Lower lobe of right lung (tissue), 2 donors: ENCODE results near the gene CRAT. TPM values are rescaled to one million over a fixed set of nuclear protein-coding genes. Genes with fewer than 3 reads are reported as not detected.

ENCODE experiments used
- ATAC-seq, 2 donors: fragments of 200-7000 bp; cut with Tn5 transposase; one replicate each; pipeline ENCODE4 v1.9.1; 2020 to 2022; ENCODE audit warnings: mild to moderate bottlenecking in 2 of 2, moderate library complexity in 2 of 2
- DNase-seq: peaks from one replicate; pipeline ENCODE4 v3.0.0-alpha.2; 2020
- H3K27ac ChIP-seq: fragments of 200-600 bp; one replicate; pipeline ENCODE4 v1.8.0; 2022
- H3K27me3 ChIP-seq: fragments of 200-600 bp; one replicate; pipeline ENCODE4 v1.8.0; 2022; ENCODE audit warnings: low read depth
- H3K36me3 ChIP-seq: fragments of 200-600 bp; one replicate; pipeline ENCODE4 v1.8.0; 2022; ENCODE audit warnings: mild to moderate bottlenecking
- H3K4me1 ChIP-seq: fragments of 200-600 bp; one replicate; pipeline ENCODE4 v1.8.0; 2022
- H3K4me3 ChIP-seq: fragments of 200-600 bp; one replicate; pipeline ENCODE4 v1.8.0; 2022; ENCODE audit warnings: mild to moderate bottlenecking
- H3K9me3 ChIP-seq: fragments of 200-600 bp; one replicate; pipeline ENCODE4 v1.8.0; 2022
- intact Hi-C: fragments of 100-400 bp; cut with DNase I; formaldehyde crosslinking; loops from one replicate; pipeline ENCODE4 v1.11.0; 2022
- total RNA-seq: library from RNA; stranded (reverse); fragmentation: NEBNext Ultra II Directional; extraction: Animal tissue kit (Norgen Biotek cat#: 25700); gene quantifications from one replicate; pipeline ENCODE4 v1.2.1, GENCODE V29; 2021
- TF ChIP-seq, protein P1 (sequence below): fragments of 200-600 bp; IDR thresholded peaks from one replicate; pipeline ENCODE4 v1.8.0; 2022; ENCODE audit warnings: antibody characterized with exemption, mild to moderate bottlenecking
- donor health status: DM: no; HTN: yes; CAD: no; lungs with severe emphysema.

The CRAT gene
- total RNA-seq, 1 donor from 2014 or later: 23.2 TPM

DNA sequence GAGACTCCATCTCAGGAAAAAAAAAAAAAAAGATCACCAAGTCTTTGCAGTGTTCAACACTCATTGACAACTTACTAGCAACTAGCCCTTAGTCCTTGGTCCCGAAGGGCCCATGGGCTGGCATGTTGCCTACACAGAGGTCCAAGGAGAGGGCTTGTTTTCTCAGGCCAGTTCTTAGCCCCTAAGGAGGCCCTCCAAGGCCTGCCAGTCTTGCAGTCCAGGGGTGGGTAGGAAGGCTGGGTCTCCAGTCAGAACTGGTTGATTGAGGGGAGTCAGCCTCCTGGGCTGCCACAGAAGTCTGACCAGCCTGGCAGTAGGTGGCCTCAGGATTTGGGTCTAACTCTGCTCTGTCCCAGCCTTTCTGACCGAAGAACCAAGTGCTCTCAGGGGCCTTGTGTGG, 34.7 kb upstream of the CRAT start:
- Histone ChIP-seq H3K4me3 (no peak overlapping the region), H3K9me3 (no peaks in the 10 kb centered on the region), H3K27ac (peak overlapping the region; percentile 74), H3K27me3 (no peaks in the 10 kb centered on the region), H3K36me3 (peaks cover 44% of the 10 kb centered on the region), H3K4me1 (peaks cover 72% of the 10 kb centered on the region)
- TF ChIP-seq, protein P1, sequence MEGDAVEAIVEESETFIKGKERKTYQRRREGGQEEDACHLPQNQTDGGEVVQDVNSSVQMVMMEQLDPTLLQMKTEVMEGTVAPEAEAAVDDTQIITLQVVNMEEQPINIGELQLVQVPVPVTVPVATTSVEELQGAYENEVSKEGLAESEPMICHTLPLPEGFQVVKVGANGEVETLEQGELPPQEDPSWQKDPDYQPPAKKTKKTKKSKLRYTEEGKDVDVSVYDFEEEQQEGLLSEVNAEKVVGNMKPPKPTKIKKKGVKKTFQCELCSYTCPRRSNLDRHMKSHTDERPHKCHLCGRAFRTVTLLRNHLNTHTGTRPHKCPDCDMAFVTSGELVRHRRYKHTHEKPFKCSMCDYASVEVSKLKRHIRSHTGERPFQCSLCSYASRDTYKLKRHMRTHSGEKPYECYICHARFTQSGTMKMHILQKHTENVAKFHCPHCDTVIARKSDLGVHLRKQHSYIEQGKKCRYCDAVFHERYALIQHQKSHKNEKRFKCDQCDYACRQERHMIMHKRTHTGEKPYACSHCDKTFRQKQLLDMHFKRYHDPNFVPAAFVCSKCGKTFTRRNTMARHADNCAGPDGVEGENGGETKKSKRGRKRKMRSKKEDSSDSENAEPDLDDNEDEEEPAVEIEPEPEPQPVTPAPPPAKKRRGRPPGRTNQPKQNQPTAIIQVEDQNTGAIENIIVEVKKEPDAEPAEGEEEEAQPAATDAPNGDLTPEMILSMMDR: no peak
- ATAC-seq (no peak), DNase-seq (no peak)
- intact Hi-C loops: no loop called here

DNA sequence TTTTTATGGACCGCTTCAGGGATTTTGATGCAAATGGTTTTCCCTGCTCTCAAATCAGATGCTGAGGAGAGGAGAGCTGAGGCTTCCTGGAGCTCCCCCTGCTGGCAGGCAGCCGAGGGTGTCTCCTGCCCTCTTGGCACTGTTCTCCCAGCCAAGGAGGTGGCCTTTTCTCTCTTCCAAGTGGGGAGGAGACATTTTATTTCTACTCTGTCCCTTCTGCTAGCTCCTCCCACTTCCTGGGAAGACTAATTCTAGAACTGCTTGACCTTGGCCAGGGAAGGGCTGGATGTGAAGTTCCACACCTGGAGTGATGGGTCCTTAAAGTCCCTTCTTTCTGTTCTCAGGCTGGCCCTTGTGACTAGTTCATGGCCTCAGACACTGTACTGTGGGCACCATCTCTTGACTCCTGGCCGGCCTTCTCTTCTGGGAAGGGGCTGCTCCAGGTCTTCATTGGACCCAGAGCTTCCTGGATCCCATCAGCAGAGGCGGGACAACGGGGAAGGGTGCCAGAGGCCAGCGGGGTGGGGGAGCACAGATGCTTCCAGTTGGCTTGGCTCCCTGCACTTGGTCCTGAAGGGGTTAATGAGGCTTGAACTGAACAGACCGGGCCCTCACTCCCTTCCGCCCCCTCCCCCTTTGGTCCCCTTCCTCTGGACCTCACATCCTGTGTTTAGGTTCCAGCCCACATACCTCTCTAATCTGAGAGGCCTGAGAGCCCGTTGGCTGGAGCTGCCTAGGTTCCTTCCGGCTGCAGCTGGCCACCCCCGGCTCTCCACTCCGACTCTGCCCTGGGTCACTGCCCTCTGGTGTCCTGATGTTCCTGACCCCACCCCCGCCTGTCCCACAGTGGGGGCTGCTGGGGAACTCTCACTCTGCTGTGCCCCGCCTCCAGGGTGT, 32.7 kb upstream of the CRAT start:
- no peaks in the 10 kb centered on the region for H3K27me3 ChIP-seq
- intact Hi-C loops: no loop called here
- no peaks in the 10 kb centered on the region for H3K9me3 ChIP-seq
- DNase-seq: peak; percentile 87
- H3K4me3 ChIP-seq: peak overlapping the region; percentile 15
- H3K27ac ChIP-seq: peak overlapping the region; percentile 100
- peak; percentile 51 to 54 for ATAC-seq
- TF ChIP-seq, protein P1: peak; percentile 93
- H3K36me3 ChIP-seq: peaks cover 35% of the 10 kb centered on the region
- peaks cover 92% of the 10 kb centered on the region for H3K4me1 ChIP-seq

DNA sequence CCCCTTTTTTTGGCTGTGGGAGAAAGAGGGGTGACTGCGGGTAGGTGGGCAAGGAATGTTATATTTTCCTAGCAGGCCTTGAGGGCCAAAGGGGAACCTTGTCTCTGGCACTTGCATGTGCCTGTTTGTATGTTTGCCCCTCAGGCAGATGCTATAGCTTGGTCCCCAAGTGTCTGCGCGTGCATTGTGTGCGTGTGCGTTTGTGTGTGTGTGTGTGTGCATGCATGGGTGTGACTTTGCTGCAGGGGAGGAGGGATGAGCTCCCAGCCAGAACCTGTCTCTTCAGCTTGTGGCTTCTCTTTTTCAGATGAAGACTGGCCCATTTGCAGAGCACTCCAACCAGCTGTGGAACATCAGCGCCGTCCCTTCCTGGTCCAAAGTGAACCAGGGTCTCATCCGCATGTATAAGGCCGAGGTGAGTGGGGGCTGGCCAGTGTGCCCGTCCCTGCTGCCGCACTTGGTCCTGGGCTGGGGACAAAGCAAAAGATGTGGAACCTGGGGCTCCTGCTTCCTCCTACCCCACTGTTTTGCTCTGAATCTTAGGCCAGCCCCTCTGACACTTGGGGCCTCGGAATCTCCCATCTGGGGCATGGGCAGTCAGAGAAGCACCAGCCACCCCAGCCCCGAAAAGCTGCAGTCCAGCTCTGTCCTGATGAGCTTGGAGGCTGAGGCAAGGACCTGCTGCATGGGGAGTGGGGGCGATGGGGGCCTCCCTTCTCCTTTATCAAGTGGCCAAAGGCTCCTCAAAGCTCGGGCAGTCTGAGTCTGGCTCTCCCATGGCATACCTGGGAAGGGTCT, 31.7 kb upstream of the CRAT start:
- Histone ChIP-seq H3K4me1 (peaks cover 96% of the 10 kb centered on the region), H3K4me3 (peak overlapping the region; percentile 65), H3K27ac (peak overlapping the region; percentile 100), H3K27me3 (no peaks in the 10 kb centered on the region), H3K9me3 (no peaks in the 10 kb centered on the region), H3K36me3 (peaks cover 35% of the 10 kb centered on the region)
- no peak for DNase-seq
- intact Hi-C loops: no loop called here
- TF ChIP-seq, protein P1: no peak
- ATAC-seq: no peak

- H3K27me3 ChIP-seq: no peaks in the 10 kb centered on the region
- ATAC-seq (no peak), DNase-seq (no peak)
- TF ChIP-seq, protein P1: no peak
- no peaks in the 10 kb centered on the region for H3K9me3 ChIP-seq
- H3K27ac ChIP-seq: peak overlapping the region; percentile 100
- peaks cover 35% of the 10 kb centered on the region for H3K36me3 ChIP-seq
- H3K4me1 ChIP-seq: peaks cover 91% of the 10 kb centered on the region
- H3K4me3 ChIP-seq: peak overlapping the region; percentile 65
- intact Hi-C loops: no loop called here
These were observed 30.8 kb upstream of the CRAT start for GRCh38 chr9:129141066-129142041.
